GM23248 (cell line): ENCODE results near the gene LEUTX.

Experiments
- EZH2 ChIP-seq: fragments of 200-600 bp; sonication (generic); IDR thresholded peaks from 2 replicates; pipeline ENCODE4 v1.6.1; 2018; ENCODE audit warnings: antibody characterized with exemption, mild to moderate bottlenecking; ENCODE audit not compliant: insufficient read depth, poor library complexity, severe bottlenecking
- EZH2phosphoT487 ChIP-seq: fragments of 200-600 bp; sonication (generic); IDR thresholded peaks from 2 replicates; pipeline ENCODE4 v1.6.1; 2018; ENCODE audit warnings: antibody characterized with exemption, moderate library complexity, mild to moderate bottlenecking, low read depth; ENCODE audit not compliant: insufficient read depth

GRCh38 chr19:39819786-39820185 is 41.1 kb downstream of the LEUTX start:
- TF ChIP-seq EZH2 (no peak), EZH2phosphoT487 (no peak)
